HG02943 (cell line): Measurements from ENCODE around the gene APBB1.

Source experiments
- ATAC-seq: cut with Tn5 transposase; IDR thresholded peaks from one replicate; pipeline ENCODE4 v1.9.1; 2021; ENCODE audit warnings: mild to moderate bottlenecking, low read depth, moderate library complexity; ENCODE audit not compliant: unreplicated experiment

The APBB1 gene

DNA sequence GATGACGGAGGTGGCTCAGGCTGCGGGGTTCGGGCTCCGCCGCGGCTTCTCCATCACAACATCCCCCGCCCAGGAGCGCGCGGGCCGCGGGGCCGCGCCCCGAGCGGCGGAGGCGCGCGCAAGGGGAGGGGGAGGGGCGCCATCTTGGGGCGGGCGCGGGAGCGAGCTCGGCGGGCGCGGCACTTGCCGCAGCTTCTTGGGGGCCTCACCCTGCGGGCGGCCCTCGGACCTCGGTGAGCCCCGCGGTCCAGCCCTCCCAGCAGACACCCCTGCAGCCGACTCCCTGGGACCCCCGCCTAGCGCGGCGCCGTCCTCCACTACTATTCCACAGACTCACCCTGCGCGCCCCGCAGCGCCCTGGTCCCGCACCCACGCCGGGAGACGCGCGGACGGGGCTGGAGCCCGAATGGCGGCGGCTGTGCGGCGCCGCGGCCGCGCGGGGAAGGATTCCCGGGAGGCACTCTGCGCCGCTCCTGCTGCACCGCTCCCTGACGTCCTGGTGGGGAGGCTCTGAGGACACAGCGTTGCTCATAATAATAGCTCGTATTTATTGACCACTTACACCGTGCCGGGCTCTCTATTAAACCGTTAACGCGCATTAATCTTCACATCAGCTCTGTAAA lies at the start of gene APBB1:
TSS of gene APBB1 (minus strand) at position 86 of the 623 bp plus-strand sequence. CDS start 7,747 bp downstream, outside the sequence.
- no peak for ATAC-seq

DNA sequence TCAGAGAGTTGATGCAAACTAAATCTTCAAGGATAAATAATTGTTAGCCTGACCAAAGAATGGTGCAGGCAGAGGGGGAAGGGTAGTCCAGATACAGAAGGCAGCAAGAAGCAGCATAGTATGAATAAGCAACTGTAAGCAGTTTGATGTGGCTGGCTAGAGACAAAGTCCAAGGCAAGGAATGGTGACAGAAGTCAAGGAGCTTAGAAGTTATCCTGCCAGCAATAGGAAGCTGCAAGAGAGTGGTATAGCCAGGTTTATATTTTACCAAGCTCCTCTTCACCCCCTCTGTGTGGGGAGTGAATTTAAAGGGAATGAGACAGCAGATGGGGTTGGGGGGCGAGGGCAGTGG lies 40.2 kb upstream of the APBB1 start:
- no peak for ATAC-seq

DNA sequence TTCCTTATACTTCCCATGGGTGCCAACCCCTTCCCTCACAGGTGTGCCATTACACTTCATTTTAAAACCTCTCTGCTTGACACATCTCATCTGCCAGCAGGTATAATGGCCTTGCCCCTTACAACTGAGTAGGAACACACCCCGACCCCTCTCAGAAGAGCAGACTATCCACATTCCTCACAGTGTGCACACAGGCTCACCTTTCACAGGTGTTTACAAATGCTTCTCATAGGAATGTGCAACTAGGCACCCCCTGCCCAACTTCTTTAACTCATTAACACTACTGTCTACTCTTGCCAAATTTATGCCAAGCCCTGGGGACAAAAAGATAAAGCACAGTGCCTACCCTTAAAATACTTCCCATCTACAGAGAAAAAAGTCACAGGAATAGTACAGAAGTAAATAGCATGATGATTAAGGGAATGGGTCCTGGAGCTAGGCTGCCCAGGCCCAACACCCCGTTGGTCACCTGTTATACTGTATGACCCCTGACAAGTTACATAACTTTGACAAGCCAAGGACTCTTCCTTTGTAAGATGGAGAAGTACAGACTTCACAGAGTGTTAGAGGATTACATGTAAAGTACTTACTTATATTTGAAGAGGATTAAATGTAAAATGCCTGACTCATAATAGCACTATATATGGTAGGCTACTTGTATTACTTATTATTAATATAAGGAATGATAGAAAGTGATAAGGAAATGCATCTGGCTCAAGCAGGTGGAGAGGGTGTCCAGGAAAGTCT lies 39.6 kb upstream of the APBB1 start:
- no peak for ATAC-seq

DNA sequence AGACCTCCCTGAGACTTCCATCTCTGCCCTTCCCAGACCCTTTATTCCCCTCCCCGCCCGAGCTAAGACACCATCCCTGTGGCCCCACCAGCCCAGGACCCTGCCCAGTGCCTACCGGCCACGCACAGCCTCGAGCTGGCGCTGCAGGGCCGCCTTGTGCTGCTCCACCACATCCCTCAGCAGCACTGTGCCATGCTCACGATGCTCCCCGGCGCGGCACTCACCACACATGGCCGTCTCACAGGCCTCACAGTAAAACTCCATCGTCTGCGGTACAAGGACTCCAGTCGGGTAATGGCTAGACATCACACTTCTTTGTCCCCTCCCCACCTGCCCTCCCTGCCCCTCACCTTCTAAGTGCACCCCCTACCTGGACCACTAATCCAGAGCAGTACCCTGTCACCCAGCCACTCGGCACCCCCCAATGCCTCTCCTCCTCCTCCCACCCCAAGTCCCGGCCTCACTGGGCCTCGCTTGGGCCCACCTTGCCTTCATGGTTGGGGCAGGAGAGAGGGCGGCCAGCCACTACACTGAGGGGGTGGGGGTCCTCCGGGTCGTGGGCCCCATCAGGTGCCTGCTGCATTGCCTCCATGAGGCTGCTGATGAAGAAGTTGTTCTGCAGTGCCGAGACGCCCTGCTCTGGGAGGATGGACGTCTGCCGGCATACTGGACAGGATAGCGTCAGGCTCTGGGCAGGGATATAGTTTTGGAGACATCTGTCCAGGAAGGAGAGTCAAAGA lies 38.9 kb upstream of the APBB1 start:
- no peak for ATAC-seq

GRCh38 chr11:6456361-6457073 lies 37.6 kb upstream of the APBB1 start:
- ATAC-seq: no peak

DNA sequence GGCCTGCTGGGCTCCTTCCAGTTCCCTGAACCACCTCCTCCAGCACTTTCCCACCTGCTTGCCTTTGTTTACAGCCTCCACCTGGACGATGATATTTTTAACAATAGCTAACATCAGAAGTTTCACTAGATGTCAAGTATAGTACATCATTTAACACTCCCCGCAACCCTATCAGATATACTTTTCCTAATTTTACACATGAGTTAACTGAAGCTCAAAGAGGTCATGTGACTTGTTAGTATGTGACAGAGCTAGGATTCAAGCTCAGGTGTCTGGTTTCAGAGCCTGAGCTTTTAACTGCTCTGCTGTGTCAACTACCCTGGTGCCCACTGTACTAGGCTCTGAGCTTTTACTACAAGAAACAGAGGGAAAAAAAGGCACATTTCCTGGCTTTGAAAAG lies 36.2 kb upstream of the APBB1 start:
- no peak for ATAC-seq

DNA sequence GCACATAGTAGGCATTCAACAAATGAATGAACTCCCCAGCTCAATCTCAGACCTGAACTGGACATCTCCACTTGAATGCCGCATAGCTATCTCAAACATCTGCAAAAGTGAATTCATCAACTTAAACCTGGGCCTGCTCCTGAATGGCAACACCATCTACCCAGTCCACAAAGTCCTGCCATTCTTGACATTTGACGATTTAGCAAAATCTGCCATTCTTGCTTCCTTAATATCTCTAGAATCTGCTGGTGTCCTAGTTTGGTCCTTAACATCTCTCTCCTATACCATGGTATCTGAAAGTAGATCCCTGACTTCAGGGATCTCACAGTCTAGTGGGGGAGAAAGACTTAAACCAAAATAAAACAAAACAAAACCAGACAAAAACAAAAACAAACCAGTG lies 34.3 kb upstream of the APBB1 start:
- no peak for ATAC-seq

DNA sequence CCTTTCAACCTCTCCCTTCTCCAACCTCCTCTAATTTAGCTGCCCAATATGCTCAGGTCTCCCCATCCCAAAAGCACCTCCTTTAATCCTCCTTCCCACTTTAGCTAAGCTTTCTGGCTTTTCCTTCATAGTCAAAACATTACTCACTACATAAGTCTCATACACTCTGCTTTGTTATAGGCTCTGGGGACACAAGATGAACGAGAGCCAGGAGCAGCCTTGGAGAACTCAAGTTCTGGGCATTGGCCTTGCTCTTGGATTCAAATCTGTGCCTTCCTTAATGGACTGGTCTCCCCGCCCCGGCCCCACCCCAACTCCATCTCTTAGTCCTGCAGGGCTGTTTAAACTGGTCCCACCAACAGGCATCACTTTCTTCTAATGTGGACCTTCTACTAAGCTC lies 33.3 kb upstream of the APBB1 start:
- no peak for ATAC-seq

GRCh38 chr11:6448574-6448973 lies 29.7 kb upstream of the APBB1 start:
- ATAC-seq: no peak

DNA sequence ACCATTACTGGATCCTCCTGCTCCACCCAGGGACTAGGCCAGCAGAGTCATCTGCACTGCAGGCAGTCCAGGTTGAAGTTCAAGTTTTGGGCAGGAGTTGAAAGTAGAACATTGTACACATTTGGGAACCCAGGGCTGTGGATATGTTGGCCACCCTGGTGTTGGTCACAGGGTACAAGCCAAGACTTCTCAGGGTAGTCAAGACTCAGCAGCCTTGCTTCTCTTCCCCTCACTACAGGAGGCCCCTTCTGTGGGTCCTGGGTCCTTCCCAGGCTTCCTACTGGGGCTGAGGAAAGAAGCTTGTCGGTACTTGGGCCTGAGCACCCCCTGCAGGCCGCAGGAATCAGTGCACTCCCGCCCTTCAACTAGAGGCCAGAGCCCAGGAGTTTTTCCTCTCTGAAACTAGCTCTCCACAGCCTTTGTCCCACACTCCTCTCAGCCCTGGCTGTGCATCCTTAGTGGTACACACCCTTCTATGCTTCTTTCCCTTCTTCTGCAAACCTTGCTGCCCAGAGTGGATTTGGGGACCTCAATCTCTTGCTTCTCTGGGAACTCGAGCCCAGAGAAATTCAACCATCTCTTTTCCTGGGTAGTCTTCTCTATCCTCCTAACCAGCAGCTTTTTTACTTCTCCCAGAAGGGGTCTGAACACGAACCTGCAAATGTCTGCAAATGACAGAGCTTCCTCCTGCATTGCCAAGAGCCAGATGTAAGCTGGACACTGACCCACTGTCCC lies 24.5 kb upstream of the APBB1 start:
- ATAC-seq: peak; percentile 62

DNA sequence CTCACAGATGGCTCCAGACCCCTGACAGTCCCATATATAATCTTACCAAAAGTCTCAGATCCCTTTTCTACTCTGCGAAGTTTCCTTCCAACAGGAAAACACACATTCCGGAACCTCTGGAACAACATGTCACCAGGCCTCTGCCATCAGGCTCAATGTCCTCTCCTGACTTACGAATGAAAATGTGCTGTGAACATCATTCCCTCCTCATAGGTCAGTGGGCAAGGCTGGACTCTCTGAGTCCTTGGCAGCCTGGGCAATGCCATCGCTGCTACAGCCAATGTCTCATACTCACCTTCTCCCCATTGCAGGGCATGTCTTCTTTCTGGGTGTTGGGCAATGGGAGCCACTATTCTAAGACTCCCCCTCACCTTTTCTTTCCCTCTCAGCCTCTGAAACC lies 23.5 kb upstream of the APBB1 start:
- ATAC-seq: no peak

- no peak for ATAC-seq
These were observed 22.0 kb upstream of the APBB1 start, which contains the start of gene HPX for GRCh38 chr11:6440906-6441358. Gene HPX, minus strand, starts transcription at chr11:6440987. Its CDS starts 24 bp downstream, at chr11:6440963.

DNA sequence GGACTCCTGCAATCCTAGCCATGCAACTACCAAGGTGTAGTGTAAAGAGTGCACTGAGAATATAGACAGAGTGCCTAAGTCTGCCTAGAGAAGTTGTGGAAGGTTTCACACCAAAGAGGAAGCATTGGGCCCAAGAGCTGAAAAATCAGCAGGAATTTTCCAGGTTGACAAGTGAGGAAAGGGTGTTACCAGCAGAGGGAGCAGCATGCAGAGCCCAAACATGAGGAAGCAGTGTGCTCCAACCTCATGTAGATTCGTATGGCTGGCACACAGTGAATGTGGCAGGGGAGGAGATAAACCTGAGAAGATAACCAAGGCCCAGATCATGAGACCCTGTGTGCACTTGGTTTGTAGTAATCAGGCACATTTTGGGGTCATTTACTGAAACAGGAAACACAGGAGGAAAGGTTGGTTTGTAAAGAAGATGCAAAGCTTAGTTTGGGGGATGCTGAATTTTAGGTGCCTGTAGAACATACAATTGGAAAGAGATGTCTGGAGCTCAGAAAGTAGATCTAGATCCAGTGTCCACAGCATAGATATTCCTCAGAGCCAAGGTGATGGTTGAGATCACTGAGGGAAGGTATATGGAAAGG lies 20.2 kb upstream of the APBB1 start:
- no peak for ATAC-seq

GRCh38 chr11:6437993-6438392 lies 19.1 kb upstream of the APBB1 start:
- no peak for ATAC-seq

DNA sequence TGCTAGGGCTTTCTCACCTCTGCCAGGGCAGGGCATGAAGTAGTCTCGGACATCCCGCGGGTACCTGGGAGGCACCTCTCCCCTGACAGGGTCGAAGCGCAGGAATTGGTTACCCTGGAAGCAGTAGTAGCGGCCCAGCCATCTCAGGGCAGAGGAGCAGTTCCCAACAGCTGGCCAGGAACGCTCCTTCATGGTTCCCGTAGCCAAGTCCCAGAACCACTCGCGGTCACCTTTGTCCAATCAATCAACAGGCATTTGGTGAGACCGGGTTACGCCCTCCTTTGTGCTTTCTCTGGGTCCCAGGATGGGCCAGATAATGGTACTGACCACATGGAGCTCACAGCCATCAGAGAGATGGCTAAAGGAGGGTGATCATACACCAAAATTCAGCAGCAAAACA lies 18.5 kb upstream of the APBB1 start:
- no peak for ATAC-seq

- ATAC-seq: no peak
These were observed 15.2 kb upstream of the APBB1 start for GRCh38 chr11:6433998-6434660.

DNA sequence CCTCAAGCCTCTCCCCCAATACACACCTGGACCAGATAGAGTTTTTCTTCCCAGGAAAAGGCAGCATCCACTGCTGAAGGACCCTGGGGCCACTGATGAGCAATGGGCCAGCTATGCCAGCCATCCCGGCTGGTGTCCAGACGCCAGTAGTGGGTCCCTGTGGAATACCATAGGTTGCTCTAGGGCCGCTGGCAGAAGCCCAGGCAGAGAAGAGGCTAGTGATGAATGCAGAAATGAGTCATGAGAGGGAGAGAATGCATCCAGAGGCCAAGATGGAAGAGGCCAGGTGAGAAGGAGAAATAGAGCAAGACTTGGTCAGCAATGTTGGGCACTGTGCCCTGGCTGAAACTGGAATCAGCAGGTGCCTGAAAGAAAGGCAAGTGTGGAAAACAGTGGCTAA lies 13.0 kb upstream of the APBB1 start:
- no peak for ATAC-seq

DNA sequence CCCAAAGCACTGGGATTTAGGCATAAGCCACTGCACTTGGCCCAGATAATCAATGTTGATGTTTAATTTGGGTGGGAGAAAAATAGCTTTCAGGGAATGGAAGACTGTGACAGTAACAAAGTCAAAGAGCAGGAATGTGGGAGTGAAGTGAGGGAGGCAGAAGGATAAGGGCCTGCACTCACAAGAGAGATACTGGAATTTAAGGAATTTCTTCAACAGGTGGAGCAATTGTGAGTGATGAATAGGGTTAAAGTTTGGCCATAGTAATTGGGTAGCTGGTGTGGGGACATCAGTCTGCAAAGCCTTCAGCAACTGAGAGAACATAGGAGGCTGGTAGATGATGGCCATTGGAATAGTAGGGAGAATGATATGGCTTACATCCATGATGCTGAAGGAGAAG lies 8.6 kb upstream of the APBB1 start:
- ATAC-seq: no peak

DNA sequence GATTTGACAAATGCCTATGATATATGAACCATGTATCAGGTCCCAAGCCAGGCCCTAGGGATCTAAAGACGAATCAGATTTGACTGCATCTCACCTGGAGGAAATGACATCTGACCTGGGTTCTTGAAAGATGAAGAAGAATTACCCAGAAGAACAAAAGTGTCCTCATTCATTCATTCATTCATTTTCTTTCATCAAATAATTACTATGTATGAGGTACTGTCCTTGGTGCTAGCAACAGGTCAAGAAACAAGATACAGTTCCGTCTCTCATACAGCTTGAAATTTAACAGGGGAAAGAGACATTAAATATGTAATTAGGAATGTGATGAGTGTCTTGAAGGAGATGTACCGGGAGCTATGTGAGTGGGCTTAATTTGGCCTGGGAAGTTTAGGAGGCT lies 1.8 kb upstream of the APBB1 start:
- ATAC-seq: no peak
